ENCODE measurements around the gene ERC1.
A peak's percentile ranks its signal among the peaks of the same experiment; 100 is the strongest.

ERC1 gene

GRCh38 chr12:1505576-1505975 is 514.6 kb downstream of the ERC1 start:
- Mint-ChIP-seq H3K9me3 (no peaks in the 10 kb centered on the region), H3K36me3 (ENCODE audit: low read depth) (no peaks in the 10 kb centered on the region), H3K27me3 (peaks cover 46% of the 10 kb centered on the region), H3K27ac (no peak overlapping the region), H3K4me3 (no peak overlapping the region), H3K4me1 (ENCODE audit: low read depth) (peaks cover 14% of the 10 kb centered on the region)
- DNase-seq: no peak

- Mint-ChIP-seq H3K4me1 (ENCODE audit: low read depth) (peaks cover 16% of the 10 kb centered on the region), H3K36me3 (ENCODE audit: low read depth) (no peaks in the 10 kb centered on the region), H3K27me3 (peaks cover 42% of the 10 kb centered on the region), H3K27ac (no peak overlapping the region), H3K9me3 (no peaks in the 10 kb centered on the region), H3K4me3 (no peak overlapping the region)
- DNase-seq: no peak
Measured at GRCh38 chr12:1507308-1507707, 516.3 kb downstream of the ERC1 start.

- no peak for DNase-seq
- Mint-ChIP-seq H3K27ac (no peak overlapping the region), H3K27me3 (peaks cover 23% of the 10 kb centered on the region), H3K36me3 (ENCODE audit: low read depth) (no peaks in the 10 kb centered on the region), H3K9me3 (no peaks in the 10 kb centered on the region), H3K4me3 (no peak overlapping the region), H3K4me1 (ENCODE audit: low read depth) (peaks cover 12% of the 10 kb centered on the region)
Measured at GRCh38 chr12:1509413-1510052, 518.5 kb downstream of the ERC1 start.

GRCh38 chr12:1510056-1510812 is 519.2 kb downstream of the ERC1 start:
- H3K36me3 Mint-ChIP-seq (ENCODE audit: low read depth): no peaks in the 10 kb centered on the region
- no peak overlapping the region for H3K4me3 Mint-ChIP-seq
- H3K4me1 Mint-ChIP-seq (ENCODE audit: low read depth): peaks cover 6% of the 10 kb centered on the region
- H3K27me3 Mint-ChIP-seq: peaks cover 16% of the 10 kb centered on the region
- no peak for DNase-seq
- no peak overlapping the region for H3K27ac Mint-ChIP-seq
- H3K9me3 Mint-ChIP-seq: no peaks in the 10 kb centered on the region

- H3K4me3 Mint-ChIP-seq: no peak overlapping the region
- DNase-seq: no peak
Measured at GRCh38 chr12:1515010-1515409, 524.0 kb downstream of the ERC1 start.

GRCh38 chr12:1515428-1515827 is 524.4 kb downstream of the ERC1 start:
- Mint-ChIP-seq H3K27ac (no peak overlapping the region), H3K9me3 (no peaks in the 10 kb centered on the region), H3K4me1 (ENCODE audit: low read depth) (peaks cover 4% of the 10 kb centered on the region), H3K36me3 (ENCODE audit: low read depth) (no peaks in the 10 kb centered on the region), H3K4me3 (no peak overlapping the region), H3K27me3 (peaks cover 22% of the 10 kb centered on the region)
- DNase-seq: no peak

More at GRCh38 chr12:1515010-1515409, 524.0 kb downstream of the ERC1 start:
- peaks cover 4% of the 10 kb centered on the region for H3K4me1 Mint-ChIP-seq (ENCODE audit: low read depth)
- H3K27ac Mint-ChIP-seq: no peak overlapping the region
- H3K9me3 Mint-ChIP-seq: no peaks in the 10 kb centered on the region
- peaks cover 24% of the 10 kb centered on the region for H3K27me3 Mint-ChIP-seq
- no peaks in the 10 kb centered on the region for H3K36me3 Mint-ChIP-seq (ENCODE audit: low read depth)

GRCh38 chr12:1517007-1517406 is 526.0 kb downstream of the ERC1 start:
- DNase-seq: no peak
- Mint-ChIP-seq H3K27ac (no peak overlapping the region), H3K9me3 (no peaks in the 10 kb centered on the region), H3K4me3 (no peak overlapping the region), H3K4me1 (ENCODE audit: low read depth) (peaks cover 4% of the 10 kb centered on the region), H3K36me3 (ENCODE audit: low read depth) (no peaks in the 10 kb centered on the region), H3K27me3 (peaks cover 20% of the 10 kb centered on the region)

- Mint-ChIP-seq H3K36me3 (ENCODE audit: low read depth) (no peaks in the 10 kb centered on the region), H3K27me3 (peaks cover 20% of the 10 kb centered on the region)
Measured at GRCh38 chr12:1517734-1518525, 526.9 kb downstream of the ERC1 start.

GRCh38 chr12:1518591-1519516 is 527.8 kb downstream of the ERC1 start:
- Mint-ChIP-seq H3K27ac (no peak overlapping the region), H3K4me3 (no peak overlapping the region)

More at GRCh38 chr12:1517734-1518525, 526.9 kb downstream of the ERC1 start:
- Mint-ChIP-seq H3K4me3 (no peak overlapping the region), H3K4me1 (ENCODE audit: low read depth) (no peaks in the 10 kb centered on the region), H3K27ac (no peak overlapping the region), H3K9me3 (no peaks in the 10 kb centered on the region)
- no peak for DNase-seq

GRCh38 chr12:1519642-1520041 is 528.6 kb downstream of the ERC1 start:
- Mint-ChIP-seq H3K9me3 (no peaks in the 10 kb centered on the region), H3K4me1 (ENCODE audit: low read depth) (no peaks in the 10 kb centered on the region), H3K27me3 (peaks cover 30% of the 10 kb centered on the region), H3K27ac (no peak overlapping the region), H3K36me3 (ENCODE audit: low read depth) (no peaks in the 10 kb centered on the region), H3K4me3 (no peak overlapping the region)
- peak; percentile 13 for DNase-seq

More at GRCh38 chr12:1518591-1519516, 527.8 kb downstream of the ERC1 start:
- Mint-ChIP-seq H3K36me3 (ENCODE audit: low read depth) (no peaks in the 10 kb centered on the region), H3K4me1 (ENCODE audit: low read depth) (no peaks in the 10 kb centered on the region), H3K9me3 (no peaks in the 10 kb centered on the region), H3K27me3 (peaks cover 24% of the 10 kb centered on the region)
- no peak for DNase-seq

- peaks cover 59% of the 10 kb centered on the region for H3K27me3 Mint-ChIP-seq
Measured at GRCh38 chr12:1523046-1523445, 532.0 kb downstream of the ERC1 start.

GRCh38 chr12:1523558-1524050 is 532.6 kb downstream of the ERC1 start:
- Mint-ChIP-seq H3K4me1 (ENCODE audit: low read depth) (no peaks in the 10 kb centered on the region), H3K36me3 (ENCODE audit: low read depth) (no peaks in the 10 kb centered on the region), H3K9me3 (no peaks in the 10 kb centered on the region), H3K4me3 (no peak overlapping the region), H3K27ac (no peak overlapping the region), H3K27me3 (peaks cover 59% of the 10 kb centered on the region)
- peak; percentile 13 for DNase-seq

More at GRCh38 chr12:1523046-1523445, 532.0 kb downstream of the ERC1 start:
- Mint-ChIP-seq H3K9me3 (no peaks in the 10 kb centered on the region), H3K27ac (no peak overlapping the region), H3K4me1 (ENCODE audit: low read depth) (no peaks in the 10 kb centered on the region), H3K4me3 (no peak overlapping the region), H3K36me3 (ENCODE audit: low read depth) (no peaks in the 10 kb centered on the region)
- peak; percentile 11 for DNase-seq

GRCh38 chr12:1525858-1526257 is 534.8 kb downstream of the ERC1 start:
- Mint-ChIP-seq H3K27ac (no peak overlapping the region), H3K4me3 (no peak overlapping the region), H3K36me3 (ENCODE audit: low read depth) (no peaks in the 10 kb centered on the region), H3K27me3 (peaks cover 58% of the 10 kb centered on the region), H3K9me3 (no peaks in the 10 kb centered on the region), H3K4me1 (ENCODE audit: low read depth) (peaks cover 4% of the 10 kb centered on the region)
- peak; percentile 12 for DNase-seq

- H3K4me1 Mint-ChIP-seq (ENCODE audit: low read depth): peaks cover 20% of the 10 kb centered on the region
- no peak overlapping the region for H3K4me3 Mint-ChIP-seq
- no peak overlapping the region for H3K27ac Mint-ChIP-seq
- no peak for DNase-seq
- peaks cover 74% of the 10 kb centered on the region for H3K27me3 Mint-ChIP-seq
- H3K9me3 Mint-ChIP-seq: no peaks in the 10 kb centered on the region
- H3K36me3 Mint-ChIP-seq (ENCODE audit: low read depth): no peaks in the 10 kb centered on the region
Measured at GRCh38 chr12:1527789-1528188, 536.8 kb downstream of the ERC1 start.
